Measurements from ENCODE around the gene SHISAL2A.

SHISAL2A gene

GRCh38 chr1:52632732-52633290 lies at the start of gene SHISAL2A:
TSS of gene SHISAL2A (plus strand) at chr1:52633168. CDS start at chr1:52633494, 326 bp downstream.
- no peak for DNase-seq

- no peak for DNase-seq
Observed at GRCh38 chr1:52585474-52585873, 47.5 kb upstream of the SHISAL2A start.

DNA sequence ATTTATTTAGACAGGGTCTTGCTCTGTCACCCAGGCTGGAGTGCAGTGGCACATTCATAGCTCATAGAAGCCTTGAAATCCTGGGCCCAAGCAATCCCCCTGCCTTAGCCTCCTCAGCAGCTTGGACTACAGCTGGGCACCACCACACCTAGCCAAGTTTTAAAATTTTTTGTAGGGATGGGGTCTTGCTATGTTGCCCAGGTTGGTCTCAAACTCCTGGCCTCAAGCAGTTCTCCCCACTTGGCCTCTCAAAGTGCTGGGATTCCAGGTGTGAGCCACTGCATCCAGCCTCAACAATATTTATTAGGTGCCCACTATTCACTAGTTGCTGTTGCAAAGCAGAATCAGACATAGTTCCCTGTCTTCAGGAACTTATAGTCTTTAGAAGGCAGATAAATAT lies 44.9 kb upstream of the SHISAL2A start:
- DNase-seq, result no peak

DNA sequence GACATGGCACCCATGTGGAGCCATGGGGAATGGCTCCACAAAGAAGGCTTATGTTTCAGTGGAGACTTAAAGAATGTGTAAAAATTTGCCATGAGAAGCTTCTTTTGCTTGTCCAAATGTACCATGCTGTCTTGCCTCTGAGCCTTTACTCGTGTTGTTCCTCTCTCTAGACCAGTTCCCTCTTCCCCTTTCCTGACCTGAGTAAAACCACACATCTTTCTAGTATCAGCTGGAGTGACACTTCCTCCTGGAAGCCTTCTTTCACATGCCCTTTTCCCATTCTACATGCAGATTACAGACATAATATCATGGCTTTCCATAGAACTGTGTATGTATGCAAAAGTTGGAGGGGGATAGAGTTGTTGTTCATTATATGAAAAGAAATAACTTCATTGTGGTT lies 44.4 kb upstream of the SHISAL2A start:
- DNase-seq, result peak; percentile 54

DNA sequence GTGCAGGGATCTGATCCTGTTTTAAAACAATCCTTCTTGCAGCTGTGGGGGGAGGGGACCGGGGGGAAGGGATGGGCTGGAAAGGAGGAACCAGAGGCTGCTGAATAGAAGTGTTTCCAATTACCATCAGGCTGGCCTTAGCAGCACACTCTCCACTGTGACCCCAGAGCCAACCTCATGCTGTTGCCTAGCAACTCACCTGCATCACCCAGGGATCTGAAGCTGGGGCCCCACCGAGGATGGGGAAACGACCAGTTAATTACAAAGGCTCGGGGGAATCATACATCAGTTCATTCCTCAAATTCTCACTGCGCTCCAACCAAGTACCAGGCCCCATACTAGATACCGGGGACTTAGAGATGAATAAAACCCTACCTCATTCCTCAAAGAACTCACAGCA lies 42.7 kb upstream of the SHISAL2A start:
- no peak for DNase-seq

GRCh38 chr1:52592637-52593323 lies 40.2 kb upstream of the SHISAL2A start:
- no peak for DNase-seq

DNA sequence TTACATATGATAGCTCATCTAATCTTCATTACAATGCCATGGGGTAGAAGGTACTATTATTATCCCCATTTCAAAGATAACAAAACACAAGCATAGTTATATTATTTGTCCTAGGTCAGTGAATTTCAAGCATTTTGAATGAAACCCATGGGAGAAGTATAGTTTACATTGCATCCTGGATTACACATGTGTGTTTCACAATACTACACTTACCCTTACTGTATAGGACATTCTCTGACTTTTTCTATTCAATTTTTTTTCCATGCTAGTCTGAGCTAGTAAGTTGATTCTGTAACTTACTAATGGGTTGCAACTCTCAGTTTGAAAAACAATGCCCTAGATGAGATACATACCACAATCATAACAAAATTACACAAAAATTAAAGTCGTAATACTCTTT lies 39.5 kb upstream of the SHISAL2A start:
- DNase-seq, result no peak

- no peak for DNase-seq
Observed at GRCh38 chr1:52595061-52595460, 37.9 kb upstream of the SHISAL2A start.

DNA sequence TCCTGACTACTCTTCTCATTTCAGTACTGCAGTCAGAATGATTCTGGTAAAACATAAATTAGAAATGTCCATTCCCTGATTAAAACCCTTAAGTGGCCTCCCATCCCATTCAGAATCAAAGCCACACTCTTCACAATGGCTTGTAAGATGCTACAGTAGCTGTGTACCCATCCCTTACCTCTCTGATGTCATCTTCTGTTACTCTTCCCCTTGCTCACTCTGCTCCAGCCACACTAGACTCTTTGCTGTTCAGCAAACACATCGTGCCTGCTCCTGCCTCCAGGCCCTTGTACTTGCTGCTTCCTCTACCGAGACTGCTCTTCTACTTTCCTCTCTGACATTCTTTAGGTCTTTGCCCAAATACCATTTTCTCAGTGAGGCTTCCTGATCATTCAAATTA lies 35.1 kb upstream of the SHISAL2A start:
- DNase-seq, result no peak

DNA sequence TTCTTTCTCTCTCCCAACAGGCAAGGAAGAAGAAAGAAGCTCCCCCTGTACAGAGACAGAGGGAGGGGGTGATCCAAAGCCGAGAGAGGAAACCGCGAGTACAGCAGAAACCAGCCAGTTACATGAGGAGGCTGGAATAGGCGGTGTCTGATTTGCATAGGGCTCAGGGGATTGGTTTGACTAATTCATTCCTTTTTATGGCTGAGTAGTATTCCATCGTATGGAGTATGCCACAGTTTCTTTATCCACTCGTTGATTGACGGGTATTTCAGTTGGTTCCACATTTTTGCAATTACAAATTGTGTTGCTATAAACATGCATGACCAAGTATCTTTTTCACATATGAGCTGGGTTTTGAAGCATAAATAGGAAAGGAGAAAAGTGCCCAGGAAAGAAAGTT lies 34.2 kb upstream of the SHISAL2A start:
- DNase-seq, result no peak

DNA sequence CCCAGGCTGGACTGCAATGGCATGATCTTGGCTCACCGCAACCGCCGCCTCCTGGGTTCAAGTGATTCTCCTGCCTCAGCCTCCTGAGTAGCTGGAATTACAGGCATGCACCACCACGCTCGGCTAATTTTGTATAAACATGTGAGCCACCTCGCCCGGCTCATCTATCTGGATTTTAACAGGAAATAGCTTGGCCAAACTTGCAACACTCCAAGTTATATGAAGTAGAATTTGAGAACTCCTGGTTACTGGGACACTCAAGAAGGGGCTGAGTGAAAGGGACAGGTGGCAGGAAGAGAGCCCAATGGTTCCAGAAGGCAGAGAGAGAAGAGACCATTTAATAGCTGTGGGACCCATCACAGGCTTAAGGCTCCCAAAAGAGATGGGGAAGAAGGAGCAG lies 33.7 kb upstream of the SHISAL2A start:
- DNase-seq, result no peak

GRCh38 chr1:52600533-52601179 lies 32.3 kb upstream of the SHISAL2A start:
- no peak for DNase-seq

GRCh38 chr1:52601519-52601918 lies 31.4 kb upstream of the SHISAL2A start:
- DNase-seq, result no peak

GRCh38 chr1:52601991-52602855 lies 30.7 kb upstream of the SHISAL2A start, which contains the start of gene GPX7:
TSS of gene GPX7 (plus strand) at chr1:52602371. CDS start at chr1:52602410, 39 bp downstream.
- peak; percentile 34 for DNase-seq

DNA sequence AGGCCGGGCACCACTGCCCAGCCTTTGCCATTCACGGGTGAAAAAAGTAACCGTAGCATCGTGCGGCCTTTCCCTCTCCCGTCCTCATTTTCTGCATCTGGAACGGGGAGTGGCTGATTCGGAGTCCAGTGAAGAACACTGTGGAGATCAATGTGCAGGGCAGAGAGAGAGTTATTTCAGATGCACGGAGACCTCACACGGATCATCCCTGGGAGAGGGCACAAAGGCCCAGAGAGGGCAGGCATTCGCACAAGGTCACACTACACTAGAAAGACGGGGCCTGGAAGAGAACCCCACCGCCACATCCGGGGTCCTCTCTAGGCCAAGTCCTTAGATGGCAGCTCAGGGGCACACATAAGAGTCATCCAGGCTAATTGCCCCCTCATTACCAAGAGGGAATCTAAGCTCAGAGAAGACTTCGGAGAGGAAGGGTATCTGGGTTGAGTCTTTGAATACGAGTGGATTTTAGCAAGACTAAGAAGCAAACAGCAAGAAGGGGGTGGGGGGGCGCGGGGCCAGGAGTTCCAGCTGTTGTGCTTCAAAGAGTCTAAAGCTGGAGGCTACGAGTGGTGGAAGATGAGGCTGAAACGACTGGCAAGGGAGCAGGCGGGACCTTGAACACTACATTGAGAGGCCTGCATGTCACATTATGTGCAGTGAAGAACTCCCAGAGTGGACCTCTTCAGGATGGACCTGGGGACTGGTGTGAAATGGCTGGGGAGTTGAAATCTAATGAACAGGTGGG lies 29.9 kb upstream of the SHISAL2A start:
- DNase-seq, result no peak

DNA sequence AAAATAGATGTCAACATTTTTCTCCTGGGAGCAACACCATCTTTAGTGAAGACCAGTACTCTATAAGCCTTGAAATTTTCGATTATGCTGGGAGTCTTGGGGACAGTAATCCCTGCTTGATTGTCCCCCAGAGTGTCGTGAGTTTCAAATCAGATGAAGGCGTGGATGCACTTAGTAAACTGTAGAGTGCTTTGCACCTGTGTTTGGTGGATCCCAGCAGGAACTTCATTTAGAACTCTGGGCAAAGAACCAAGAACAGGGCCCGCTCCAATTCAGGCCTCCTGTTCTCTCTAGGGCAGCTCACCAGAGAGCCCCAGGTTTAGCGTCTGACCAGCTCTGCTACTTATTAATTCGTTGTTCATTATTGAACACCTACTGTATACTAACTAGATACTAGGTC lies 29.3 kb upstream of the SHISAL2A start:
- DNase-seq, result no peak

GRCh38 chr1:52604063-52604770 lies 28.8 kb upstream of the SHISAL2A start:
- no peak for DNase-seq

- DNase-seq, result peak; percentile 10
Observed at GRCh38 chr1:52613636-52614373, 19.2 kb upstream of the SHISAL2A start.

GRCh38 chr1:52614671-52615070 lies 18.3 kb upstream of the SHISAL2A start:
- DNase-seq, result no peak

- DNase-seq, result no peak
Observed at GRCh38 chr1:52615489-52616042, 17.4 kb upstream of the SHISAL2A start.

DNA sequence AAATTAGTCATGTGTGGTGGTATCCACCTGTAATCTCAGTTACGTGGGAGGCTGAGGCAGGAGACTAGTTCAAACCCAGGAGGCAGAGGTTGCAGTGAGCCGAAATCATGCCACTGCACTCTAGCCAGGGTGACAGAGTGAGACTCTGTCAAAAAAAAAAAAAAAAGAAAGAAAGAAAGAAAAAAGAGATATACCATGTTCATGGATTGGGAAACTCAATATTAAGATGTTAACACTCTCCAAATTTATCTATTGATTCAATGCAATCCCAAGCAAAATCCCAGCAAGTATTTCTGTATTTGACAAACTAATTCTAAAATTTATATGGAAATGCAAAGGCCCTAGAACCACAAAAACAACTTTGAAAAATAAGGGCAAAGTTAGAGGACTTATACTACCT lies 11.0 kb upstream of the SHISAL2A start:
- DNase-seq, result no peak
